Naive thymus-derived CD4-positive, alpha-beta T cell (primary cell): ENCODE measurements around the gene CALR. TPM values are rescaled to one million over a fixed set of nuclear protein-coding genes. Genes with fewer than 3 reads are reported as not detected.
"Not testable (repeated sequence)": the region's sequence is repeated elsewhere in the genome, so short reads cannot be mapped to it uniquely, and the experiment has no call there.

Experiments used
- ATAC-seq: fragments of 150-1000 bp; cut with Tn5 transposase; 2 replicates; pipeline ENCODE4 v1.10.0; 2021; ENCODE audit warnings: mild to moderate bottlenecking, moderate library complexity
- CTCF ChIA-PET: fragments of 350-600 bp; sonication (Branson Sonifier 250); formaldehyde crosslinking; loops from one replicate; lab custom pipeline; 2021; ENCODE audit warnings: antibody characterized with exemption; lab: Charles Lee
- POLR2A ChIA-PET: fragments of 350-600 bp; sonication (Branson Sonifier 250); formaldehyde crosslinking; loops from one replicate; lab custom pipeline; 2021; ENCODE audit warnings: antibody characterized with exemption, inconsistent platforms; lab: Charles Lee
- DNase-seq, 9 donors: peaks; one replicate each; pipeline versions ENCODE4 v3.0.0 to v3.0.0-alpha.2; 2020 to 2022; ENCODE audit warnings: mixed read lengths in 1 of 9
- H3K27ac ChIP-seq: one replicate; pipeline ENCODE4 v1.7.0; 2013; ENCODE audit warnings: mild to moderate bottlenecking, low read depth, low read length, moderate library complexity
- H3K27me3 ChIP-seq, 2 donors: one replicate each; pipeline ENCODE4 v1.7.0; 2013; ENCODE audit warnings: low read length in 2 of 2, mild to moderate bottlenecking in 2 of 2, moderate library complexity in 2 of 2; ENCODE audit not compliant: control insufficient read depth in 2 of 2, insufficient read depth in 2 of 2
- H3K36me3 ChIP-seq, 3 experiments: 1 replicate in 2 of 3; 2 replicates in 1 of 3; pipeline ENCODE4 v1.7.0; 2013; ENCODE audit warnings: low read length in 3 of 3, mild to moderate bottlenecking in 3 of 3, moderate library complexity in 1 of 3; ENCODE audit not compliant: insufficient read depth in 3 of 3, control insufficient read depth in 2 of 3
- H3K4me1 ChIP-seq, 2 donors: one replicate each; pipeline ENCODE4 v1.7.0; 2013; ENCODE audit warnings: low read length in 2 of 2, mild to moderate bottlenecking in 2 of 2, moderate library complexity in 1 of 2; ENCODE audit not compliant: control insufficient read depth in 2 of 2, insufficient read depth in 2 of 2
- H3K4me3 ChIP-seq: 2 replicates; pipeline ENCODE4 v1.7.0; 2013; ENCODE audit warnings: mild to moderate bottlenecking, low read length
- H3K9me3 ChIP-seq, 3 experiments: 1 replicate in 2 of 3; 2 replicates in 1 of 3; pipeline ENCODE4 v1.7.0; 2013; ENCODE audit warnings: low read length in 3 of 3; ENCODE audit not compliant: control insufficient read depth in 2 of 3
- H3K27ac Mint-ChIP-seq, 9 donors: one replicate each; pipeline ENCODE4 v1.8.0; 2020 to 2022; ENCODE audit warnings: mixed read lengths in 9 of 9, mild to moderate bottlenecking in 8 of 9, moderate library complexity in 5 of 9, inconsistent platforms in 2 of 9
- H3K27me3 Mint-ChIP-seq, 5 donors: one replicate each; pipeline ENCODE4 v1.8.0; 2021 to 2022; ENCODE audit warnings: mixed read lengths in 5 of 5, mild to moderate bottlenecking in 1 of 5
- H3K36me3 Mint-ChIP-seq, 5 donors: one replicate each; pipeline ENCODE4 v1.8.0; 2020 to 2022; ENCODE audit warnings: mixed read lengths in 5 of 5, mild to moderate bottlenecking in 3 of 5, inconsistent platforms in 1 of 5
- H3K4me1 Mint-ChIP-seq, 7 donors: one replicate each; pipeline ENCODE4 v1.8.0; 2020 to 2022; ENCODE audit warnings: mixed read lengths in 7 of 7, mild to moderate bottlenecking in 3 of 7, inconsistent platforms in 1 of 7
- H3K4me3 Mint-ChIP-seq, 10 donors: one replicate each; pipeline ENCODE4 v1.8.0; 2020 to 2022; ENCODE audit warnings: mild to moderate bottlenecking in 10 of 10, mixed read lengths in 10 of 10, moderate library complexity in 6 of 10, inconsistent platforms in 2 of 10
- H3K9me3 Mint-ChIP-seq, 11 donors: one replicate each; pipeline ENCODE4 v1.8.0; 2020 to 2022; ENCODE audit warnings: mixed read lengths in 11 of 11, mild to moderate bottlenecking in 4 of 11, inconsistent platforms in 1 of 11, moderate library complexity in 1 of 11
- intact Hi-C, 2 donors: fragments of 100-400 bp; cut with micrococcal nuclease; formaldehyde crosslinking; loops; one replicate each; pipeline ENCODE4 v1.15.1; 2023
- polyA plus RNA-seq, 2 donors: library from polyadenylated mRNA; unstranded; fragments of 300-500 nt; fragmentation: Illumina TruSeq; gene quantifications; one replicate each; pipeline ENCODE4 v1.2.3, GENCODE V29; 2021
- total RNA-seq, 6 experiments: library from RNA in 5 of 6; stranded (reverse) in 5 of 6; gene quantifications; 1 replicate in 5 of 6; 2 replicates in 1 of 6; pipeline ENCODE4 v1.2.3 and lab custom pipeline; 2021 to 2026

CALR gene
- total and polyA plus RNA-seq, 7 experiments from 2014 or later, result 142 to 1,130 (median 460) TPM

DNA sequence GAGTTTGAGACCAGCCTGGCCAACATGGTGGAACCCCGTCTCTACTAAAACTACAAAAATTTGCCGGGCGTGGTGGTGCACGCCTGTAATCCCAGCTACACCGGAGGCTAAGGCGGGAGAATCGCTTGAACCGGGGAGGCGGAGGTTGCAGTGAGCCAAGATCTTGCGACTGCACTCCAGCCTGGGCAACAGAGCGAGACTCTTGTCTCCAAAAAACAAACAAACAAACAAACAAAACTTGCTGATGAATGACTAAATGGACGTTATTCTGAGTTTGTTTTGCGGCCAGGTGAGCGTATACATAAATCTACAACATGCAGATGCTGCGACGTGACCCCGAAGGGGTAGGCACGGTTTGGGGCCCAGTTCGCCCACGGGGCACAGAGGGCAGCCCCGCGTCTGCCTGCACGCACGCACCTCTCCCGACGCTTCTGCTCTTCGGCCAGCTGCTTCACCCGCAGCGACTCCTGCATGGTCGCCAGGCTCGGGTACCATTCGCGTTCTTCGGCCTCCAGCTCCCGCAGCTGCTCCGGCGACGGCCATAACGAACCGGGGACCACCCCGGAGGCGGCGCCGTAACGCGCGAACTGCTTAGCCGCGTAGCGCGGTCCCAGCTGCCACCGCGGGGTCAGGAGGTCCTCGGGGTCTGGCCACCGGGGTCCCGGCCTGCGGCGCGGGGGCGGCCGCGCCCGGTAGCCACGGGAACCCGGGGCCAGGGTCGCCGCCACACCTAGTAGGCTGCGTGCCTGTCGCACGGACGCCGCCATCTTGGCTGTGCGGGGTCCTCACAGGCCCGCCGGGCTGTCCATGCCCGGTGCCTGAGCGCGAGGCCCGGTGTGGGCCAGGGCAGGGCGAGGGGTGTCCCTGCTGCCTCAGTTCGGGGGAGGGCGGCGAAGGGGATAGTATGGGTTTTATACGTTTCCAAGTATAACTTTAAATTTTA is 18.3 kb downstream of the CALR start, which contains the start of gene GADD45GIP1:
TSS of gene GADD45GIP1 (minus strand) at position 778 of the 943 bp plus-strand sequence. CDS start at position 767, 11 bp downstream.
- Histone ChIP-seq H3K4me3 (peak within 1 kb of the TSS; percentile 84), H3K36me3 (peaks cover 0 to 28% (median 6%) of the 10 kb centered on the region in 3 experiments), H3K27me3 (no peaks in the 10 kb centered on the region), H3K4me1 (peaks cover 0 to 11% of the 10 kb centered on the region in 2 donors), H3K27ac (peak within 1 kb of the TSS; percentile 81), H3K9me3 (no peaks in the 10 kb centered on the region)
- Mint-ChIP-seq H3K27ac (peak within 1 kb of the TSS; percentile 78 to 94 (median 91)), H3K4me3 (peak within 1 kb of the TSS; percentile 81 to 93 (median 88)), H3K36me3 (peaks cover 0 to 6% (median under 1%) of the 10 kb centered on the region in 5 donors), H3K9me3 (no peaks in the 10 kb centered on the region), H3K27me3 (no peaks in the 10 kb centered on the region), H3K4me1 (peaks cover 16 to 29% (median 22%) of the 10 kb centered on the region in 7 donors)
- intact Hi-C loops, result loop anchor here (1.0 to 2.0 kb wide), 6 partner anchors 9 to 66 kb away; partner anchors contain the start of genes RAD23A (in 2 of the 2), SYCE2 (in 2 of the 2), CALR (in 1 of the 2) and FARSA (in 1 of the 2)
- DNase-seq, result peak; percentile 68 to 84 (median 80)
- CTCF ChIA-PET, result interaction anchor here (1.0 to 2.1 kb wide), 3 partner anchors 8 to 72 kb away, joined by 3 to 13 read pairs (median 4); no protein-coding TSS in a partner anchor
- POLR2A ChIA-PET, result interaction anchor here (0.6 to 3.6 kb wide), 11 partner anchors 9 to 219 kb away, joined by 3 to 22 read pairs (median 5); partner anchors contain the start of genes CALR, GCDH, GET3 and RAD23A
- ATAC-seq, result peak; percentile 99

DNA sequence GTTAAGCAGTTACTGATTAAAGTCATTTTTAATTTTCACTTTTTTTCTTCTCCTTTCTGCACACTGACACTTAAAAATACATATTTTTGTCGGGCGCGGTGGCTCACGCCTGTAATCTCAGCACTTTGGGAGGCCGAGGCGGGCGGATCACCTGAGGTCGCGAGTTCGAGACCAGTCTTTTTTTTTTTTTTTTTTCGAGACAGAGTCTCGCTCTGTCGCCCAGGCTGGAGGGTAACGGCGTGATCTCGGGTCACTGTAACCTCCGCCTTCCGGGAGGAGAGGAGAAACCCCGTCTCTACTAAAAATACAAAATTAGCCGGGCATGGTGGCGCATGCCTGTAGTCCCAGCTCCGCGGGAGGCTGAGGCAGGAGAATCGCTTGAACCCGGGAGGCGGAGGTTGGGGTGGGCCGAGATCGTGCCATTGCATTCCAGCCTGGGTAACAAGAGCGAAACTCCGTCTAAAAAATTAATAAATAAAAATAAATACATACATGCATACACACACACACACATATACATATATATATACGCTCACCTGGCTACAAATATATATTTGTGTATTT is 19.1 kb downstream of the CALR start:
- peaks cover 0 to 20% (median 6%) of the 10 kb centered on the region in 3 experiments for H3K36me3 ChIP-seq
- H3K27me3 Mint-ChIP-seq, CTCF ChIA-PET, H3K27me3 ChIP-seq, H3K9me3 ChIP-seq, H3K36me3 Mint-ChIP-seq, DNase-seq, H3K9me3 Mint-ChIP-seq: not testable (repeated sequence)
- peaks cover 0 to 11% of the 10 kb centered on the region in 2 donors for H3K4me1 ChIP-seq
- Mint-ChIP-seq H3K4me3 (peak overlapping the region; percentile 81 to 93 (median 87)), H3K4me1 (peaks cover 16 to 27% (median 22%) of the 10 kb centered on the region in 7 donors), H3K27ac (peak overlapping the region; percentile 78 to 94 (median 91))
- intact Hi-C loops, result loop anchor here (1.0 to 2.0 kb wide), 6 partner anchors 8 to 67 kb away; partner anchors contain the start of genes RAD23A (in 2 of the 2), SYCE2 (in 2 of the 2), CALR (in 1 of the 2) and FARSA (in 1 of the 2)
- peak overlapping the region; percentile 81 for H3K27ac ChIP-seq
- H3K4me3 ChIP-seq, result peak overlapping the region; percentile 84
- ATAC-seq, result peak; percentile 29
- POLR2A ChIA-PET, result interaction anchor here (1.0 to 3.6 kb wide), 7 partner anchors 8 to 220 kb away, joined by 3 to 22 read pairs (median 6); partner anchors contain the start of genes CALR, GCDH, GET3 and RAD23A

DNA sequence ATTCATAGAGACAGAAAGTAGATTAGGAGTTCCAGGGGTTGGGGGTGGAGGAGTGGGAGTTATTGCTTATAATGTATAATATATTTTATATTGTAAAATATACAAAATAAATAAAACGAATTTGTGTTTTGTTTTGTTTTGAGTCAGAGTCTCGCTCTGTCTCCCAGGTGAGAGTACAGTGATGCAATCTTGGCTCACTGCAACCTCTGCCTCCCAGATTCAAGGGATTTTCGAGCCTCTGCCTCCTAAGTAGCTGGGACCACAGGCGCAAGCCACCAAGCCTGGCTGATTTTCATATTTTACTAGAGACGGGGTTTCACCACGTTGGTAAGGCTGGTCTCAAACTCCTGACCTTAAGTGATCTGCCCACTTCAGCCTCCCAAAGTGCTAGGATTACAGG is 21.1 kb downstream of the CALR start:
- intact Hi-C loops, result no loop called here
- Histone ChIP-seq H3K9me3 (no peaks in the 10 kb centered on the region), H3K27me3 (no peaks in the 10 kb centered on the region), H3K27ac (no peak overlapping the region), H3K4me1 (peaks cover 0 to 11% of the 10 kb centered on the region in 2 donors), H3K4me3 (no peak overlapping the region), H3K36me3 (peaks cover 0 to under 1% (median 0%) of the 10 kb centered on the region in 3 experiments)
- H3K27me3 Mint-ChIP-seq, result no peaks in the 10 kb centered on the region
- DNase-seq (no peak), ATAC-seq (no peak)
- H3K9me3 Mint-ChIP-seq, result no peaks in the 10 kb centered on the region
- CTCF ChIA-PET, result interaction anchor here (0.6 kb wide), 1 partner anchor 77 kb away, joined by 3 read pairs; no protein-coding TSS in a partner anchor
- POLR2A ChIA-PET, result no interaction called here
- H3K36me3 Mint-ChIP-seq, result peaks cover 0 to under 1% (median 0%) of the 10 kb centered on the region in 5 donors
- H3K27ac Mint-ChIP-seq, result no peak overlapping the region
- peaks cover 11 to 24% (median 19%) of the 10 kb centered on the region in 7 donors for H3K4me1 Mint-ChIP-seq
- no peak overlapping the region for H3K4me3 Mint-ChIP-seq

DNA sequence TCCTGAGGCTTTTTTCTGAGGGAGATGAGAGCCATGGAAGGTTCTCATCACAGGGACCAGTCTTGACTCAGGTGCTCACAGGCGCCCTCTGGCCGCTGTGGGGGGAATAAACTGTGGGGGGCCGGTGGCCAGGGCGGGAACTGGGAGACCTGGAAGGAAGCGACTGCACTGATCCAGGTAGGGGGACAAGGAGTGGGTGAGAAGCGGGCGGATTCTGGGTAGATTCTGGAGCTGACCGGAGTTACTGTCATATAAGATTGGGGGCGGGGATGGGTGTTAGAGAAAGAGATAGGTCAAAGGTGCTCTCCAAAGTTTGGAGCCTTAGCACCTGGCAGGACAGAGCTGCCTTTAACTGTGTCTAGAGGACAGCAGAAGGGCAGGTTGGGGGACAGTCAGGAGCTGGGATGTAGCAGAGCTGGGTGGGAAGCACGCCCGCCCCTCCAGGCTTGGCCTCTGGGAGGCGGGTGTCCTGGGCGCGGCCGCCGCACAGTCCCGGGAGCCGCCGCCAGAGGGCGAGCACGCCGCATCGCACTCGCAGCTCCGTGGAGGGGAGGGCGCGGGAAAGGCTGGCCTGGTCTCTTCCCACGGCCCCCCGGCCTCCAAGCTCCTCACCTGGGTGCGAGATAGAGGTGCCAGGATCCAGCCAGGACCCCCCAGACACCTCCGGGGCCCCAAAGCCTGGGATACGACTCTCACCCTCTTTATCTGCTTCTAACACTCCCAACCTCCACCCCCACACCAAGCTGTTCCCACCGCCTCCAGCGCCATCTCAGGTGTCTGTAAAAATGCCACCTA is 26.8 kb downstream of the CALR start:
- Mint-ChIP-seq H3K27ac (peak overlapping the region in 8 of 9 donors; percentile 10 to 86 (median 54)), H3K9me3 (no peaks in the 10 kb centered on the region), H3K36me3 (no peaks in the 10 kb centered on the region), H3K27me3 (no peaks in the 10 kb centered on the region), H3K4me3 (peak overlapping the region; percentile 78 to 92 (median 88)), H3K4me1 (peaks cover 5 to 11% (median 7%) of the 10 kb centered on the region in 7 donors)
- ATAC-seq (peak; percentile 98), DNase-seq (peak; percentile 57 to 91 (median 78))
- H3K4me3 ChIP-seq, result peak overlapping the region; percentile 87
- no peaks in the 10 kb centered on the region for H3K36me3 ChIP-seq
- H3K4me1 ChIP-seq, result peaks cover 3 to 9% of the 10 kb centered on the region in 2 donors
- ChIA-PET CTCF (interaction anchor here (0.6 to 2.5 kb wide), 32 partner anchors 9 to 396 kb away, joined by 3 to 42 read pairs (median 4); partner anchors contain the start of genes CALR, DNASE2, GCDH and KLF1), POLR2A (interaction anchor here (0.7 to 1.8 kb wide), 14 partner anchors 8 to 188 kb away, joined by 3 to 7 read pairs (median 4); partner anchors contain the start of genes CALR, DNASE2, FARSA and GADD45GIP1)
- intact Hi-C loops, result loop anchor here (1.0 kb wide), 7 partner anchors 8 to 128 kb away; partner anchors contain the start of genes CALR (in 1 of the 2), GADD45GIP1 (in 1 of the 2) and RAD23A (in 1 of the 2)
- H3K27ac ChIP-seq, result peak overlapping the region; percentile 21
- H3K27me3 ChIP-seq, result no peaks in the 10 kb centered on the region
- H3K9me3 ChIP-seq, result no peaks in the 10 kb centered on the region

DNA sequence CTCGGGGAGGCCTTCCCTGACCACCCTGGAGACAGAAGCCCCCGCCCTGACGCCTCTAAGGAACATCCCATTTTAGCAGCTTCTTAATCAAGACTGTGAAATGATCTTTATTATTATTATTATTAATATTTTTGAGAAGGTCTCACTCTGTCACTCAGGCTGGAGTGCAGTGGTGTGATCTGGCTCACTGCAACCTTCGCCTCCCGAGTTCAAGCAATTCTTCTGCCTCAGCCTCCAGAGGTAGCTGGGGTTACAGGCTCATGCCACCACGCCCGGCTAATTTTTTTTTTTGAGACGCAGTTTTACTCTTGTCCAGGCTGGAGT is 27.4 kb downstream of the CALR start:
- Histone ChIP-seq H3K27me3 (no peaks in the 10 kb centered on the region), H3K9me3 (no peaks in the 10 kb centered on the region), H3K4me3 (no peak overlapping the region), H3K27ac (no peak overlapping the region), H3K4me1 (peaks cover 3 to 9% of the 10 kb centered on the region in 2 donors), H3K36me3 (no peaks in the 10 kb centered on the region)
- Mint-ChIP-seq H3K4me1 (peaks cover 5 to 11% (median 8%) of the 10 kb centered on the region in 7 donors), H3K4me3 (peak overlapping the region; percentile 49 to 88 (median 71)), H3K27ac (peak overlapping the region in 4 of 9 donors; percentile 29 to 69 (median 36)), H3K36me3 (no peaks in the 10 kb centered on the region), H3K9me3 (no peaks in the 10 kb centered on the region), H3K27me3 (no peaks in the 10 kb centered on the region)
- DNase-seq, result no peak
- ChIA-PET POLR2A (interaction anchor here (0.7 to 1.8 kb wide), 12 partner anchors 9 to 187 kb away, joined by 3 to 7 read pairs (median 4); partner anchors contain the start of genes CALR, DNASE2, FARSA and GADD45GIP1), CTCF (interaction anchor here (0.6 to 2.5 kb wide), 30 partner anchors 10 to 396 kb away, joined by 3 to 42 read pairs (median 5); partner anchors contain the start of genes CALR, DNASE2, GCDH and KLF1)
- intact Hi-C loops, result loop anchor here (1.0 kb wide), 7 partner anchors 8 to 128 kb away; partner anchors contain the start of genes CALR (in 1 of the 2), GADD45GIP1 (in 1 of the 2) and RAD23A (in 1 of the 2)
- no peak for ATAC-seq
